T-helper 1 cell (primary cell): ENCODE data around the gene SORCS1.

Source experiments
- DNase-seq, 5 donors: peaks; one replicate each; pipeline ENCODE4 v3.0.0-alpha.2; 2012 to 2020

The SORCS1 gene

DNA sequence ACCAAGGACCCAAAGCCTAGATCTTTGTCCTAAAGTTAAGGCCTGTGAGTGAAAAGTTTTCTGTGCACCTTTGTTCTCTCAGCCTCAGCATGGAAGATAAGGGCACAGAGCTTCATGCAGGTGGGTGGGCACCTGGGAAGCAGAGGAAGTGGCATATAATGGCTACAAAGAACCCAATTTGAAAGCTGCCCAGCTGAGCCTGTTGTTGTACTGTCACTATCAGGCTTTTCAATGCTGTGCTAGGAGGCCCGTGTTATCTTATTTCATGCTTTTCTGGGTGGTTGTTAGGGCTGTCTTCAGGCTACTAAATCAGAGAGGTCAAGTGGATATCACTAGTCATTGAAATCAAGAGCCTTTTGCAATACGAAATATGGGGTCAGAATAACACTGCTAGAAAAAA lies 443.8 kb downstream of the SORCS1 start:
- no peak for DNase-seq

DNA sequence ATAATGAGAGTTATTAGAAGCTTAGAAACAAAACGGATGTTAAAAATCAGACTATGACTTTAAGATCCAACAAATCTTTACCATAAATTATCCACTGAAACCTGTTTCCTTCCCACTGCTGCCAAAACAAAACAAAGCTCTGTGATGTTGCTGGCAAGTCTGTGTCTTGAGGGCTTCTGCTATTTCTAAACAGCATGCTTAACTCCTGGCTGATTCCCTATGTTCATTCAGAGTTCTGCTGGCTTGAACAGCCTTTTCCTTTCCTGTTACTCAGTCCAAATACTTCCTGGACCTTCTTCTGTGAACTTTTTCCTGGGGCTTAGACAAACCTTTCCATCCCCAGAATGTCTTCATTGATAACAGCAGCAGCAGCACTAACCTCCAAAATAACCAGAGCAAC lies 448.1 kb downstream of the SORCS1 start:
- DNase-seq = no peak

DNA sequence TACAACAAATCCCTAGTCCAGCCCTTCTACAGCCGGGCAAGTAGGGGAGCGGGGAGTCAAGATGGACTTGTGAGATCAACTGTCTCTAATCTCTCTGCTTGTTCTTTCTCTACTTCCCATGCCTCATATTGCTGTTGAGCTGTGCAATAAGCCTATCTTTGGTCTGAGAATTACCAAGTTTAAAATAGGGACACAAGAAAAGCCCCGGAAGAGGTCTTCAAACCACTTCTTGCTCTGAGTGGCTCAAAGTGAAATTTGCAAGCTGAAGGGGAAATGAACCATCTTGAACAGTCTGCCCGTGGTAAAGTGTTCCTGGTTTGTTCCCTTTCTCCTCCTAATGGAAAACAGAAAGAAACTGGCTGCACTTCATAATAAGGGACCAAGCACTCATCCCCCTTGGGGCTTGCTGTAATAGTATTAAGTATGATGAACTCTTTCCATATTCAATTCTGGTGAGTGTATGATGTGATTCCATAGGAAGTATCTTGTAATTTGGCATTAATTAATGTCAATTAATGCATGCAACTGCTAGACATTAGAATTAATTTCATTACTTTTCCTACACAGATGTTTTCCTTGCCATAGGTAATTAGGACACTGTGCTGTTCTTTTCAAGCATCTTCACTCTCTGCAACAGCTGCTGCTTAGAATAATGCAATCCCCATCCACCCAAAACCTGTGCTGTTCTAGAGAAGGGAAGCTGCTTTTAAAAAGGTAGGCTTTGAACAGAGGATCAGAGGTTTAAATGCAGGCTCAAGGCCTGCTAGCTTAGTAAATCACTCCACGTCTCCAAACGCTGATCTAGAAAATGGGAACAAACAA lies 449.6 kb downstream of the SORCS1 start:
- no peak for DNase-seq

DNA sequence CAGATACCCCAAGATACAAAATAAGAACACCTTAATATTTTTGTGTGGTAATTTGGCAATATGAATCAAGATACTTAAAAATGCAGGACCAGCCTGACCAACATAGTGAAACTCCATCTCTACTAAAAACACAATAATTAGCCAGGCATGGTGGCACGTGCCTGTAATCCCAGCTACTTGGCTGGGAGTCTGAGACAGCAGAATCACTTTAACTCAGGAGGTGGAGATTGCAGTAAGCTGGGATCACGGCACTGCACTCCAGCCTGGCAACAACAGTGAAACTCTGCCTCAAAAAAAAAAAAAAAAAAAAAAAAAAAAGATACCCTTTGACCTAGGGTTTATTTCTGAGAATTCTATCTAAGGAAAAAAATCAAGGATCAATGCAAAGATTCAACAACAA lies 450.7 kb downstream of the SORCS1 start:
- no peak for DNase-seq

DNA sequence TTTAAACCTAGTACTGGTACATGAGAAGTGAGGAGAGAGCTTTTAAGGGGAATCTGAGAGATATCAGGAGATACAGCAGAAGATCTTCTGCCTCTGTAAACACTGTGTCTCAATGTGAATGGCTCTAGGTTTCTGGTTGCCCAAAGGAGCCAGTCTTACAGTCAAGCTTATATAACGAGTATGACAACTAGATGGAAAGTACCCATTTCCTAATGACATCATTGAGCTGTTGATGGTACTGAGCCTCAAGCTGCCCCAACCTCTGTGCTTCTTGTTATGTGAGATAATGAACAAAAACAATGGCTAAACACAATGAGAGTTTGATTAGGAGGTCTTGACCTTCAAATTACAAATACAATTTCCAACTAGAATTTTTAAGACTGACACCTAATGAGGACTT lies 451.5 kb downstream of the SORCS1 start:
- DNase-seq = no peak

DNA sequence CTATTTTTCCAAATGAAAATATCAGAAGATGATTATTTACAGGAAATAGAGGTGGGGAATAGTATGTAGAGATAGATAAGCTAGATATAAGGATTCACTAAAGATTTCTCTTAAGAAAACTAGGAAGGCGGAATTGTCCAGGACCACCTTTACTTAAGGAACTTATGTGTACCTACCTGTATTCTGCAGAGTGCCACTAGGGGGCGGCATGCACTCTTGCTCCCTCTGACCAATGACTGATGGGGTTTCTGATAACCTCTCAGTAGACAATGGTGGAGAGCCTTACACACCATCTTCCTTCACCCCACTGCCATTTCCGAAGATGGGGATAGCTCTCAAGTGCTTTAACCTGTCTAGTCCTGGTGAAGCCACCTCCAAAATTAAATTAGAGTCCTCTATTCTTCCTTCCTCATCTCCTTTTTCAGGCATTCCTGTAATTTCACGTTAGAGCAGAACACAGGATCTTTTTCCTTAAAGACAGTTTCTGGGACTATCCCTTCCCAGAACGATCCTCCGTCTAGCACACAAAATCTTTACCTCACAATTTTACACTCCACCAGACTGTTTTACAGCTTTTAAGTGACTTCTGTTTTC lies 453.1 kb downstream of the SORCS1 start:
- peak in 1 of 5 donors; percentile 12 for DNase-seq

DNA sequence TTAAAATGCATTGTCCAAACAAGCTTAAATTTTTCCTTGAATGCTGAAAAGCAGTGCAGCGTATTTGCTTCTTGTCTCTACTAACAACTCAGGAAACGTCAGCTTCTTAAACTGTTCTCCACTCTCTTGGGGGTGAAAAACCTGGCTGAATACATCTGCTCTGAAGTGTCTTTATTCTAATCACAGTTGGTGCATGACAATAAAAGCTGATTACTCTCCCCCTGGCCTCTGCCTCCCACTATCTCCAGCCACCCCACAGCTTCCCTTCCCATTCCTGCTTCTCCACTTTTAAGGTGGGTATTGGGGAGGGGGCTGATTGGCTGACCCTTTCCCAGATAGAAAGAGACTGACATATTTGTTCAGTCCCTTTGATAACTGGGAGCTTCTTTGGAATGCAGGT lies 456.0 kb downstream of the SORCS1 start:
- no peak for DNase-seq

DNA sequence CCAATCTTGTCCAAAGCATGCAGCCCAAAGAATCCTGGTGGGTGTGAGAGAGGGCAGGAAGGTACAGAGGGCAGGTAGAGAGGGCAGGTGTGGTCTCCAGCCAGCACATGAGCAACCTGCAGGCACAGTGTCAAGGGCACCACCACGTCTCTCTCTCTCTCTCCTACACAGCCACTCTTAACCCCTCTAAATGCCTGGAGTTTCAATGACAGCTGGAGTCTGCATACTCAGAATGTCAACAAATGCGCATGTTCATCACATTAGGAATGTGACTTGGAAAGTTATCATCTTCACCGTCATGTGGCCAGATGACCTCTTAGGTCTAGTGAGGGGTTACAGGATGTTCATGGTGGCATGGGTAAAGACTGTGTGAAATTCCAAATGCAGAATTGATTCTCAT lies 456.8 kb downstream of the SORCS1 start:
- no peak for DNase-seq

DNA sequence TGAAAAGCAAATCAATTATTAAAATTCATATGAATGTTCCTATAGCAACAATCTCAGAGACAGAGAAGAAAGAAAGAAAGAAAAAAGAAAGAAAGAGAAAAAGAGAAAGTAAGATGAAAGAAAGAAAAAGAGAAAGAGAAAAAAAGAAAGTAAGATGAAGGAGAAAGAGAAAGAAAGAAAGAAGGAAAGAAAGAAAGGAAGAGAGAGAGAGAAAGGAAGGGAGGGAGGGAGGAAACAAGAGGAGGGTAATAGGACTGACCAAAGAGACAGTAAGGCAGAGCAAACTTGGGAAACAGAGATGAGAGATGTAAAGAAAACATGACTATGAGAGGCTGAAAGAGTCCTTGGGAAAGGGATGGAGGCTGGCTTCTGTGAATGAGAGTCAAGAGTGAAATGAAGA lies 458.4 kb downstream of the SORCS1 start:
- no peak for DNase-seq

DNA sequence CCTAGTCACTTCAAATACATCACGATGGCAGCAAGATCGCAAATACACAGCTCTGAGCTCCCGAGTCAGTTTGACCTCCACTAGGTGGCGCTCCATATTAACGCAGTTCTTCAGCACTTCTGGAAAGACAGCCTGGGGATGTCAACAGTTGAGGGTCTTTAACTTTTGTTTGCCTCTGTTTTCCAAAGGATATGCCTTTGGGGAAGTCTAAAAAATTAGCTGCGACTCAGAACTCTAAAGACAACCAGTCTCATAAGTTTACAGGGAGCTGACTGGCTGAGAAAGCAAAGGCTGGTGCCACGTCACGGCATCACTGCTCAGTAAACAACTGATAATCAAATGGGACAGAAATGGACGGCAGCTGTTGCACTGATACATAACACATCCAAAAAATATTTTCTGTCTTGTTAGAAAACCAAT lies 458.8 kb downstream of the SORCS1 start:
- peak in 1 of 5 donors; percentile 23 for DNase-seq

DNA sequence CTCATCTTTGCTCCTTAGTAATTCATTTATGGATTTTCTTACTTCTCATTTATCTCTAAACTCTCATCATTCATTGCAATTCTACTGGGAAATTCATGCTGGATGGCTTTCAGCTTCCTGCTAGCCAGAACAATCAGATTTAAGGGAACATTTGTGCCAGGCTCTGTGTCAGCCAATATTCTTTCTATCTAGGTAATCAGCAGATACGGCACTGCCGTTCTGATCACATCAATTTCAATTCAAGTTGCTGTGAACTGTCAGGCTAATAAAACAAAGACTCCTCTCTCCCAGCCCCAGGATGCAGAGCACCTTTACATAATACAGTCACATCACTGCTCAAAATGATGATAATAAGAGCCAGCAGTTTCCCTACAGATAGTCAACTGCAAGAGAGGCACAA lies 468.3 kb downstream of the SORCS1 start:
- DNase-seq = no peak

DNA sequence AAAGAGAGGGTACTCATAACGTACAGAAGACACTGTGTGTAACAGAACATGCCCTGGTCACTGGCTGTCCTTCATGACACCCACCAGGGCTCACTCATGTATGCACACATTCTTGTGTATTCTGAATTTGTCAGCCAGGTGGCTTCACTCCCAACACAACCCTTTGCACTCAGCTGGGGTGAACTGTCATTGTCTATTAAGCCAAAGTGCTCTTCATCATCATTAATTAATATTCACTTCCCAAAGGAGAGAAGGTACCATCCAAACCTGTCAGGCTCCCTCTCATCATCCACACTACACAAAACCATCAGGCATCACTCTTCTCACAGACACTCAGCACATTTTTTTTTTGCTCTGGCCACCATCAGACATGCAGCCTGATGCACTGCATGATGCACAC lies 469.8 kb downstream of the SORCS1 start:
- no peak for DNase-seq

DNA sequence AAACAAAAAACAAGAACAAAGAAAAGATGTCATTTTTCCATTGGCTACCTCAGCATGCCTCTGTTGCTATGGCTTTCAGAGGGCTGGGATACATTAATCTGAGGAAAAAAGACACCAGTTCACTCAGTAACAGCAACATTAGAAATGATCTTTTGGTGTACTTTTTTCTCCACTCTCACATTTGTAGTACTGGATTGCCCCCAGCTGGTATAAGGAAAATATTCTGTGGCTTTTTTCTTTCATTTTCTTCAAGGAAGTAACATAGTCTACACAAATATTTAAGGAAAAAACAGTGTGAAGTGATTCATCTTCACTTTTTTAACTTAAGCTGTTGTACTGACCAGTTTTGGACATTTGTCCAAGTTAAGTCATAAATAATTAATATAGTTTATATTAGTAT lies 482.3 kb downstream of the SORCS1 start:
- DNase-seq = no peak

DNA sequence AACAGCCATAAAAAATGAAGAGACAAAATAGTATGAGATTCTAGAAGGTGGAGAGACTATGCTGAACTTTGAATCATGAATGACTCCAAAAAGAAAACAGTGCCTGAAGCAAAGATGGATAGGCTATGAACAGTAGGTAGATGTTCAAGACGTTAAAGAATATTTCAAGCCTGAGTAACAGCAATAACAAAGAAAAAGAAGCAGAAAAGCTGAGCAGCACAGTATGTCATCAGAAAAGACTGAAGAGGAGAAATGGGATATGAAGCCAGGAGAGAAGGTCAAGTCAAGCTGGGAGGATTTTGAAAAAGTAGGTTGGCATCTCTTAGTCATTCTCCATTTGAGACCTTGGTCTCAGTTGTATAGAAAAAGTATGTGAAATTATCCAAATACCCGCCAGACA lies 484.4 kb downstream of the SORCS1 start:
- no peak for DNase-seq

DNA sequence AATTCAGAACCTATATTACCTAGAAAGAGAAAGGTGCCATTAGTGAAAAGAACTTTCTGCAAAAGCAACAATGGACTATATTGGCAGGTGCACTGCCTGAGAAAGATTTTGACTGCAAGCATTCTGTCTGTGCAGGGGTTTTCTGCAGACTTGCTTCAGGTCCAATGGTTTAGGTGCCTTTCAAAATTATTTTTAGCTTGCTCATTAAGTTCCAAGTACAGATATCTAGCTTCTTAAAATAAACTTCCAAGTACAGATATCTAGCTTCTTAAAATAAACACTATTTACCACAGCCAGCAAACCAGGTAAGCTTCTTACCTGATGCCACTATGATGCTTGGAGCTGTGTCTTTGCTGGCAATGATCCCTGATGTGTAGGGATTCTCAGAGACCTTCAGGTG lies 485.2 kb downstream of the SORCS1 start:
- no peak for DNase-seq

DNA sequence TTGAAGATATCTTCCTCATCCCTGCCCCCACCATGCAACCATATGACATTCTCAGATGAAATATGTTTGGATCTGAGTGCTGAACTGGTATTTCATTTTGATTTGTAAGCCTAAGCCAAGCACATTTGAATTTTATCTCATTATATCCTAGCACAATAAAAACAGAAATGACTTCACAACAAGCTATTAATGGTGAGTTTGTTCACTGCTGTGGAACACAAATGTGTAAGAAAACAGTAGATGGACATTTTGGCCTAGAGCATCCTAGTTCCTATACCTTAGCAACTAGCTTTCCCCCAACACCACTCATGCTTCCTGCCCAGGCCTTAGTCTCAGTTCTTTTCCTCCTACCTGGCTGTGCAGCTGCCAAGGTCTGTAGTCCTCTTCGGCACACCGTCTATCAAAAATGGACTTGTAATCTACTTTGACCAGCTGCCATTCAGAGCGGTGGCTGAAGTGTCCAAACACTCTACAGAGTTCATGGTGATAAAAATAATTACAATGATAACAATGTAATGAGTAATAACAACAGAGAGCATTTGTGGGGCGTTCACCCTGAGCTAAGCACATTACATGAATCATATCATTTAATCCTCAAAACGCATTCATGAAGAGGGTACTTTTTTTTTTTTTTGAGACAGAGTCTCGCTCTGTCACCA lies 491.9 kb downstream of the SORCS1 start:
- no peak for DNase-seq

DNA sequence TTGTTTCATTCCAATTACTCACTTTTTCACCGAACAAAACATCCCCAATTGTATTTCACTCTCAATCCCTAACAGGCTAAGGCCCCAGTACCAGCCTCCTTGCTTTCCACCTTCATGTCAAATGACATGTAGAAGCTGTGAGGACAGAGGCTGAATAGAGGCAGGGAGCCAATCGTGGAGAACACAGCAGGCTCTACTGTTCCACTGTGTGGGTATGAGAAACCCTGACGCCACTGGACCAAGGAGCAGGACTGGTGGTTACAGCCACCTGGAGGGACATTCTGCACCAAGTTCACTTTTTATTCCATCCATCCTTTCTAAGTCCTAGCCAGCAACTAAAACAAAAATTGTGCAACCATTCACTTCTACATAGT lies 502.8 kb downstream of the SORCS1 start:
- no peak for DNase-seq

DNA sequence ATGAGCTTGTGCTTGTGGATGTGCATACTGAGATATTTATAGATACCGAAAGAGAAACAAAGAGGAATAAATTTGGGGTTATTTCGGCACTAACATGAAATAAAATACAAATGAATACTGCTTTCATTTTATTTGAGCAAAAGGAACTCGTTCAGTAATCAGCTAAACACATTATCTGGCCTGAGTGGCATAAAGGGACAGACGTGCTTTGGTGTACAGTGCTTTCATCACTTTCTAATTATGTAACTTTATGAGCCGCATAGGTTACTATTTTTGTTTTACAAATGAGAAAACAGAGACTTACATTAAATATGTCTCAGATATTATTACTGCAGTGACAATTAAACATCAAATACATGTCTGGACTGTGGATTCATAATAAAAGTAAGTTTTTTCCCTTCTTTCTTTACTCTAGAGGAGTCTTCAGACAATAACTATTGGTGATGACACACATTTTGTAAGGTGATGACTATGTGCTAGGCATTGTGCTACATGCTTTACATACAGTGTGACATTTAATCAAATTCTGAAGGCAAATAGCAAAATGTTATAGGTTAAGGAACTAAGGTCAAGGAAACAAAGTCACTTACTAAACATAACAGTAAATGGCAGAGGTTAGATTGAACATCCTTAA lies 503.3 kb downstream of the SORCS1 start:
- DNase-seq = no peak

DNA sequence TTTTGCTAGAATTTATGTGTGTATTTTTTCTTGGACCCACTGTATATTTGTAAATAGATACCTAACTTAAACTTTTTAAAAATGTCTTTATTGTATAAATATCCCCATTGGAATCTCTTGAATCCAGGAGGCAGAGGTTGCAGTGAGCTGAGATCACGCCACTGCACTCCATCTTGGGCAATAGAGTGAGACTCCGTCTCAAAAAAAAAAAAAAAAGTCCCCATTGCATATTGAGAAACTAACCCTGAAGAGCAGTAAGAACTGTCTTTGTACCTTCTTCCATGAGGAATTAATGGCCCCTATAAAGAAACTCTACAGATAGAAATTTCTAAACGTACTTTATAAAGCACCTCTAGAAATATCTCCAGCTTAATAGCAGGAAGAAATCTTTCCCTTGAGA lies 504.0 kb downstream of the SORCS1 start:
- no peak for DNase-seq

DNA sequence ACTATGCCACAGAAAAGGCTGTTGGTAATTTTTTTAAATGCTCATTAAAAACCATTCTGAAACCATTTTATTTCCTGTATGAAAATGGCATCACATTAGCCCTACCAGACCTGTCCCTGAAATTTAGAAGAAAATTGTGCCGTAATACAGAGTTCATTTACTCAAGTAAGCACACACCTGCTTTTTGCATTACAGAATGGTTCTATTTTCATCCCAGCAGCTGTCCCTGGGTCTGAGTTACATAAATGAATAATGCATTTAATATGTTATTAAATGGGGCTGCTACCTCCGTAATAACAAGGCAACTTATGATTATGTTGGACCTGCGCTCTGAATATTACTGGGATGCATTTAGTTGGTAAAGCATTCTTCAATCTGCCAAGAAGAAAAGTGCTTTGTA lies 508.9 kb downstream of the SORCS1 start:
- DNase-seq = no peak

DNA sequence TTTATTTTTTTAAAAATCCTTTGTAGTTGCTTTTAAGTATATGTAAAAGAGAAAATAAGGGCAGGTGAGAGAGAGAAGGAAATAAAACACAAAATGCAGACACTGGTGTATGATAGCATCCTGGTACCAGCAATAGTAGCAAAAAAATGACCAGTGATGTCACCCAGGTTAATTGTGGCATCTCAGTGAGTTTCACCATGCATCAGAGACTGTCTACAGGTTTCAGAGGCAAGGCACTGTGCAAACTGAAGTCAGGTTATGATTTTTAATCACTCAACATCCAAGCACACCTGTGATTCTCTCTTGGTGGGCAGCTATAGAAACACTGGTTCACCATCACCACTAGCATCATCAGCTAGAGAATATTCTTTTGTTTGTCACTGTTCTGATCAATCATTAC lies 509.3 kb downstream of the SORCS1 start:
- no peak for DNase-seq

DNA sequence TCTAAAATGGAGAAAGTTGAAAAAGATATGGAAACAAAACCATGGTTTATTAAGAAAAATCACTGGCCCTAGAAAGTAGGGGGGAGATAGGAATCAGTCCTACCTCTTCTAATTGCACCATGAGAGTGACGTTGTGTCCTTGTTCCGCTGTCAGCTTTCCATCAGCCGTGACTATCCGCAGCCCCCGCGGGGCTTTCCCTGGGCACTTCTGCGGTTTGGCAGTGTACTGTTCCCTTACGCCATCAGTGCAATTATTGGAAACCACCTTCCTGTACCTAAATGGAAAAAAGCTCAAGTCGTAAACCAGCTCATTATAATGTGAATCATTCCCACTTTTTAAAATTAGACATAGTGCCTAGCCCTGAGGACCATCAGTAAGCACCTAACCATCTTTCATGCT lies 512.2 kb downstream of the SORCS1 start:
- DNase-seq = no peak

DNA sequence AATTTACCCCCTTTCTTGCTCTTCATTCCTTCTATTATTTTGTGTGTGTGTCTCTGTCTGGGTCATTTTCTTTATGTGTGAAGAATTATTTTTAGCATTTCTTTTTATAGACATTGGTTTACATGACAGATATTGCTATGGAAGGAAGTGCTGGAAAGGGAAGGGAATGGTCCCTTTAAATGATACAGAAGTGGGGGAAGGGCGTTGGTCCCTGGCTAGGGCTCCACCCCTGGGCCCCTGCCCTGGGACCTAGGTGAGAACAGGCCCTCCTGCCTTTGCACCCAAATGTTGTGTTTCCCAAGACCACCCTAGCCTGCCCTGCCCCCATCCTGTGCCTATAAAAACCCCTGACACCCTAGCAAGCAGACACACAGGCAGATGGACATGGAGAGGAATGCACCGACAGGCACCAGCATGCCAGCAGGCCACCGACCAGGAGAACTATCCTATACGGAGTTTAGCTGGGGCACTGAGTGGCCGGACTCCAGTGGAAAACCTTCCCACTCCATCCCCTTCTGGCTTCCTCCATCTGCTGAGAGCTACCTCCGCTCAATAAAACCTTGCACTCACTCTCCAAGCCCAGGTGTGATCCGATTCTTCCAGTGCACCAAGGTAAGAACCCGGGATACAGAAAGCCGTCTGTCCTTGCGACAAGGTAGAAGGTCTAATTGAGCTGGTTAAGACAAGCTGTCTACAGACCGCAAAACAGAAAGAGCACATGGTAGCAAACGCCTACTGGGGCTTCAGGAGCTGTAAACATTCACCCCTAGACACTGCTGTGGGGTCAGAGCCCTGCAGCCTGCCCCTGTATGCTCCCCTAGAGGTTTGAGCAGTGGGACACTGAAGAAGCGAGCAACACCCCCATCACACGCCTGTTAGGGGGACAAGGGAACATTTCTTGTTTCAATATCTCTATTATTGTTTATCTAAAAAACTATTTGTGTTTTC lies 515.7 kb downstream of the SORCS1 start:
- DNase-seq = no peak
